Fibroblast of skin of left biceps (primary cell): Measurements from ENCODE around the gene ZMAT5.

Source experiments
- DNase-seq, 2 experiments: peaks; one replicate each; pipeline ENCODE4 v3.0.0-alpha.2; 2013; ENCODE audit warnings: low read depth in 2 of 2

ZMAT5 gene

GRCh38 chr22:29706486-29706885 is 60.3 kb downstream of the ZMAT5 start:
- DNase-seq: no peak

GRCh38 chr22:29705651-29706050 is 61.2 kb downstream of the ZMAT5 start:
- no peak for DNase-seq

GRCh38 chr22:29704528-29705285 is 62.1 kb downstream of the ZMAT5 start:
- DNase-seq: no peak

- no peak for DNase-seq
Observed at GRCh38 chr22:29703569-29704195, 63.1 kb downstream of the ZMAT5 start.

- no peak for DNase-seq
Observed at GRCh38 chr22:29702931-29703501, 63.8 kb downstream of the ZMAT5 start.

GRCh38 chr22:29702000-29702930 is 64.5 kb downstream of the ZMAT5 start:
- DNase-seq: no peak

- no peak for DNase-seq
Observed at GRCh38 chr22:29701155-29701999, 65.4 kb downstream of the ZMAT5 start.

GRCh38 chr22:29700900-29701154 is 66.0 kb downstream of the ZMAT5 start:
- no peak for DNase-seq

- DNase-seq: no peak
Observed at GRCh38 chr22:29700206-29700899, 66.5 kb downstream of the ZMAT5 start.

GRCh38 chr22:29697853-29698598 is 68.8 kb downstream of the ZMAT5 start:
- DNase-seq: no peak

- DNase-seq: no peak
Observed at GRCh38 chr22:29695129-29695926, 71.5 kb downstream of the ZMAT5 start.

GRCh38 chr22:29693671-29694070 is 73.1 kb downstream of the ZMAT5 start:
- DNase-seq: no peak

- no peak for DNase-seq
Observed at GRCh38 chr22:29693161-29693560, 73.6 kb downstream of the ZMAT5 start.

GRCh38 chr22:29692327-29692640 is 74.5 kb downstream of the ZMAT5 start:
- no peak for DNase-seq

GRCh38 chr22:29691636-29692326 is 75.0 kb downstream of the ZMAT5 start:
- DNase-seq: no peak

GRCh38 chr22:29690476-29690875 is 76.3 kb downstream of the ZMAT5 start:
- DNase-seq: peak; percentile 14 to 17

- peak in 1 of 2 experiments; percentile 6 for DNase-seq
Observed at GRCh38 chr22:29689880-29690213, 77.0 kb downstream of the ZMAT5 start.

- DNase-seq: peak in 1 of 2 experiments; percentile 7
Observed at GRCh38 chr22:29689206-29689879, 77.5 kb downstream of the ZMAT5 start.
